OCI-LY1 (cell line): ENCODE results near the gene E2F1.

Experiments used
- H2AFZ ChIP-seq: fragments of 200-600 bp; sonication (generic), shearing (Covaris generic); 2 replicates; pipeline ENCODE4 v1.6.0; 2014; ENCODE audit warnings: antibody characterized with exemption, mild to moderate bottlenecking, low read length
- H3F3A ChIP-seq: fragments of 200-600 bp; sonication (generic), shearing (Covaris generic); 2 replicates; pipeline ENCODE4 v1.6.0; 2014; ENCODE audit warnings: mild to moderate bottlenecking, antibody characterized with exemption, low read length, moderate library complexity; ENCODE audit not compliant: insufficient read depth
- H3K27ac ChIP-seq: fragments of 200-600 bp; sonication (generic); 2 replicates; pipeline ENCODE4 v1.5.1; 2014; ENCODE audit warnings: low read length, mixed run types, mild to moderate bottlenecking, low read depth; ENCODE audit not compliant: poor library complexity, severe bottlenecking
- H3K27me3 ChIP-seq: fragments of 200-600 bp; sonication (generic); 2 replicates; pipeline ENCODE4 v1.6.0; 2014; ENCODE audit warnings: antibody characterized with exemption, mild to moderate bottlenecking, low read length, moderate library complexity; ENCODE audit not compliant: insufficient read depth
- H3K36me3 ChIP-seq: fragments of 200-600 bp; sonication (generic); 2 replicates; pipeline ENCODE4 v1.6.1; 2014; ENCODE audit warnings: mild to moderate bottlenecking, antibody characterized with exemption, low read length, moderate library complexity, mixed read lengths; ENCODE audit not compliant: insufficient read depth
- H3K4me1 ChIP-seq: fragments of 200-600 bp; sonication (generic); 2 replicates; pipeline ENCODE4 v1.5.1; 2014; ENCODE audit warnings: mild to moderate bottlenecking, low read length, moderate library complexity; ENCODE audit not compliant: insufficient read depth, severe bottlenecking
- H3K4me2 ChIP-seq: fragments of 200-600 bp; sonication (generic), shearing (Covaris generic); 2 replicates; pipeline ENCODE4 v1.6.1; 2014; ENCODE audit warnings: low read length
- H3K4me3 ChIP-seq: fragments of 200-600 bp; sonication (generic); 2 replicates; pipeline ENCODE4 v1.5.1; 2014; ENCODE audit warnings: low read length, low read depth, mild to moderate bottlenecking, mixed read lengths; ENCODE audit not compliant: poor library complexity, severe bottlenecking
- H3K79me2 ChIP-seq: fragments of 200-600 bp; shearing (Covaris generic); 2 replicates; pipeline ENCODE4 v1.6.1; 2016; ENCODE audit warnings: mixed run types, low read length, mixed read lengths; ENCODE audit not compliant: insufficient read depth
- H3K9ac ChIP-seq: fragments of 200-600 bp; sonication (generic), shearing (Covaris generic); 2 replicates; pipeline ENCODE4 v1.6.1; 2014; ENCODE audit warnings: mild to moderate bottlenecking, low read length, mixed read lengths
- H3K9me2 ChIP-seq: fragments of 200-600 bp; sonication (generic), shearing (Covaris generic); 2 replicates; pipeline ENCODE4 v1.6.1; 2014; ENCODE audit warnings: low read depth, mild to moderate bottlenecking, low read length, mixed read lengths
- H3K9me3 ChIP-seq: fragments of 200-600 bp; shearing (Covaris generic); 2 replicates; pipeline ENCODE4 v1.6.1; 2014; ENCODE audit warnings: low read length, mixed read lengths
- H4K20me1 ChIP-seq: fragments of 200-600 bp; sonication (generic), shearing (Covaris generic); 2 replicates; pipeline ENCODE4 v1.6.0; 2016; ENCODE audit warnings: mild to moderate bottlenecking, low read length; ENCODE audit not compliant: insufficient read depth
- CTCF ChIP-seq: fragments of 200-600 bp; sonication (generic), shearing (Covaris generic); IDR thresholded peaks from 2 replicates; pipeline ENCODE4 v1.5.1; 2017; ENCODE audit warnings: mild to moderate bottlenecking, antibody characterized with exemption, low read length, moderate library complexity, mixed read lengths
- EZH2 ChIP-seq: fragments of 200-600 bp; sonication (generic), shearing (Covaris generic); IDR thresholded peaks from 2 replicates; pipeline ENCODE4 v1.8.0; 2017; ENCODE audit warnings: borderline replicate concordance, mixed run types, mild to moderate bottlenecking, antibody characterized with exemption, low read length, moderate library complexity, mixed read lengths

E2F1 gene

DNA sequence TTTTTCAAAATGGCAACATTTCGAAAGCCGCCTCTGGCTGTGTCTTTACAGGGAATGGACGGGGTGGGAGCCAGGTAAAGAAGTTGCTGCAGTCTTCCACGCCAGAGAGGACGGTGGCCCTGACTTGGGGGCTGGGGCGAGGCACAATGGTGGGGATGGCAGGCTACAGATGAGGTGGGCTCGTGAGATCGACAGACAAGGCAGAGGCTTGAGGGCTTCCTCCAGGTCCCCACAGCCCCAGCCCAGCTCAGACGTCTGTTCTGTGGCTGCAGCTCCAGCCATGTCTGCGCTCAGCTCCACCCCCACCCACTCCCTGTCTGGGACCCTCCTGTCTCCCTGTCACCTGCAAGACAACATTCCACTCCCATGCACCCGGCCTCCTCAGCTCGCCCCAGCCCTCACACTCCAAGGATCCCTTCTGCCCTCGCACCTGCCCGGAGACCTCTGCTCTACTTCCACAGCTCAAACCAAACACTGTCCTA is 31.5 kb downstream of the E2F1 start:
- no peak overlapping the region for H3K4me3 ChIP-seq
- no peak for TF ChIP-seq CTCF
- TF ChIP-seq EZH2 = no peak
- H2AFZ ChIP-seq = no peak overlapping the region
- H3F3A ChIP-seq = no peaks in the 10 kb centered on the region
- peaks cover 42% of the 10 kb centered on the region for H3K36me3 ChIP-seq
- no peaks in the 10 kb centered on the region for H3K27me3 ChIP-seq
- no peak overlapping the region for H3K4me2 ChIP-seq
- no peaks in the 10 kb centered on the region for H3K79me2 ChIP-seq
- H4K20me1 ChIP-seq = no peaks in the 10 kb centered on the region
- H3K9ac ChIP-seq = no peak overlapping the region
- no peaks in the 10 kb centered on the region for H3K9me3 ChIP-seq
- no peak overlapping the region for H3K27ac ChIP-seq
- peaks cover 24% of the 10 kb centered on the region for H3K4me1 ChIP-seq
- no peaks in the 10 kb centered on the region for H3K9me2 ChIP-seq

DNA sequence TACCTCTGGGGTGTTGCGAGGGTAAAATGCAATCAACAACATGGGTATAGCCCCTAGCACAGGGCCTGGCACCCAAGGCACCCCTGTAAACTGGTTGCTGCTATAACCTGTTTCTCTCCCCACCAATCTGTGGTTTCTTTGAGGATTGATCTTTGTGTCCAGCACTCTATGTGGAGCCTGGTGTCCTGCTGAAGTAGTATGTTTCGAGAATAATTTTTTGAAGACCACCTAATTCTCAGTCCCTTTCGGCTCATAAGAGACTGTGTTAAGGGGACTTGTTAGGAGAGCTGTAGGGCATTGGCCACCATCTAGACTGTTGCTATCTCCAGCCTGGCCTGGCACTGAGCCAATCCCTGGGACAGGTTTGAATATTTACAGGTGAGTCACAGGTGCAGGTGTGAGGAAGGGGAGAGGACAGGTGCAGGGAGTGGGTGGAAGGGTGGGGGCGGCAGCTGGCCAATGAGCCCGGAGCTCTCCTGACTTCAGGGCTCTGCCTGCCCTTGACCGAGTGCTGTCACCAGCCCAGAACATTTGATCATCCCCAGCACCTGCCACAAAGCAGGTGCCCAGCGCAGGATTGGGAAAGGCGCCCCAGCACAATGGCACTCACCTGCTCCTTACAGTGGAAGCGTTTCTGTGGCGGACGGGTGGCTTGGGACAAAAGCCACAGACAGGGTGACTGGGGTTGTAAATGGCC is 32.1 kb downstream of the E2F1 start:
- H3K27ac ChIP-seq = peak overlapping the region; percentile 43
- peaks cover 24% of the 10 kb centered on the region for H3K4me1 ChIP-seq
- peaks cover 35% of the 10 kb centered on the region for H3K36me3 ChIP-seq
- H3F3A ChIP-seq = no peaks in the 10 kb centered on the region
- TF ChIP-seq CTCF (no peak), EZH2 (no peak)
- no peaks in the 10 kb centered on the region for H3K9me2 ChIP-seq
- no peaks in the 10 kb centered on the region for H3K9me3 ChIP-seq
- H3K9ac ChIP-seq = no peak overlapping the region; the same call in 1 of the 2 replicates
- no peak overlapping the region for H3K4me2 ChIP-seq
- H4K20me1 ChIP-seq = no peaks in the 10 kb centered on the region
- H2AFZ ChIP-seq = no peak overlapping the region
- no peaks in the 10 kb centered on the region for H3K27me3 ChIP-seq
- no peak overlapping the region for H3K4me3 ChIP-seq
- no peaks in the 10 kb centered on the region for H3K79me2 ChIP-seq

DNA sequence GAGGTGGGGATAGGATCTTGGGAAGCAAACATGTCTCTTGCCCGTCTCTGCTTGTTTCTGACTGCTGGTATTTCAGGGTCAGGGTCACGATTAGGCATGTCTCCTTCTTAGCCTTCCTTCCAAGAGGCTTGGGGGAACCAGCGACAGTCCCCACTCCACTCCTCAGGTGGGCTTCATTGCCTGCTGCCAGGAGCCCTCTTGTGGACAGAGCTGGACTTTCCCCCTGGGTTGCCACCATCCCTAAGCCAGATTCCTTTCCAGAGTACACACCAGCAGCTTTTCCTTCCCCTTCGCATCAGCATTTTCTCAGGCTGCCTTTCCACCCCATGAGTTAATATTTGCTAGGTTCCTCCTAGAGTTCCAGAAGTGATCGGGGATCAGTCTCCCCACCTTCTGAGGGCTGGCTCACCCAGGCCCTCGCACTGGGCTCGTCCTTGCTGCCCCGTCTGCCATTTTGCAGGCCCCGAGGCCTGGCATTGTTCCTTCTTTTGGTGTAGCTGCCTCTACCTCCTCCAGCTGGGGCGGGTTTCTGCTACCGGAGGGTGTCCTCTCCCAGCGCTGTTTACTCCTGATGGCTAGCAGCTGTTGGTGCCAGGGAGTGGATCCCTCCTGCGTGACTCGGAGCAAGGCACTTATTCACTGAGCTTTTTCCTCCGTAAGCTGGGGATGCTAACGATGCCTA is 32.8 kb downstream of the E2F1 start:
- peaks cover 24% of the 10 kb centered on the region for H3K4me1 ChIP-seq
- H3K9ac ChIP-seq = no peak overlapping the region; the same call in 1 of the 2 replicates
- H3K4me2 ChIP-seq = no peak overlapping the region; the same call in 1 of the 2 replicates

More for the DNA sequence above, 32.8 kb downstream of the E2F1 start:
- H3K79me2 ChIP-seq = no peaks in the 10 kb centered on the region
- H2AFZ ChIP-seq = no peak overlapping the region
- no peaks in the 10 kb centered on the region for H3F3A ChIP-seq
- H3K36me3 ChIP-seq = peaks cover 28% of the 10 kb centered on the region
- H4K20me1 ChIP-seq = no peaks in the 10 kb centered on the region
- no peak overlapping the region for H3K4me3 ChIP-seq
- H3K27ac ChIP-seq = peak overlapping the region; percentile 43
- no peaks in the 10 kb centered on the region for H3K27me3 ChIP-seq
- TF ChIP-seq EZH2 = no peak
- TF ChIP-seq CTCF = peak; percentile 83
- H3K9me3 ChIP-seq = no peaks in the 10 kb centered on the region
- H3K9me2 ChIP-seq = no peaks in the 10 kb centered on the region
